ENCODE data around the gene HPCAL1. TPM values are rescaled to one million over a fixed set of nuclear protein-coding genes. Genes with fewer than 3 reads are reported as not detected.

Gene HPCAL1
- total RNA-seq, 2 experiments from 2014 or later = 109 to 114 TPM

- H3K27me3 Mint-ChIP-seq = no peaks in the 10 kb centered on the region
- H3K9me3 Mint-ChIP-seq (ENCODE audit: low read depth) = no peaks in the 10 kb centered on the region
- ChIA-PET POLR2A (no interaction called here), CTCF (interaction anchor here (0.6 to 10.3 kb wide), 5 partner anchors 9 to 141 kb away, joined by 3 to 88 read pairs (median 3); partner anchors contain the start of gene ODC1)
- DNase-seq = no peak
- ATAC-seq = no peak
- H3K4me1 Mint-ChIP-seq = peaks cover 57% of the 10 kb centered on the region
- peaks cover 7% of the 10 kb centered on the region for H3K36me3 Mint-ChIP-seq (ENCODE audit: low read depth)
- no peak overlapping the region for H3K27ac Mint-ChIP-seq
- H3K4me3 Mint-ChIP-seq = no peak overlapping the region
- intact Hi-C loops (cut with DNase I, micrococcal nuclease) = loop anchor here in 1 of 2 experiments (10.0 kb wide), 3 partner anchors 348 to 1472 kb away; partner anchors contain the start of genes KIDINS220 and NOL10
Measured at GRCh38 chr2:10306901-10307463, 4.3 kb downstream of the HPCAL1 start.

- Mint-ChIP-seq H3K27me3 (no peaks in the 10 kb centered on the region), H3K9me3 (ENCODE audit: low read depth) (no peaks in the 10 kb centered on the region), H3K27ac (no peak overlapping the region), H3K4me3 (peak overlapping the region; percentile 14), H3K4me1 (peaks cover 57% of the 10 kb centered on the region), H3K36me3 (ENCODE audit: low read depth) (peaks cover 7% of the 10 kb centered on the region)
- ChIA-PET POLR2A (interaction anchor here (1.1 kb wide), 1 partner anchor 101 kb away, joined by 3 read pairs; no protein-coding TSS in a partner anchor), CTCF (interaction anchor here (0.6 to 10.3 kb wide), 4 partner anchors 8 to 141 kb away, joined by 3 to 88 read pairs (median 5); partner anchors contain the start of gene ODC1)
- intact Hi-C loops (cut with DNase I, micrococcal nuclease) = loop anchor here in 1 of 2 experiments (10.0 kb wide), 3 partner anchors 347 to 1473 kb away; partner anchors contain the start of genes KIDINS220 and NOL10
- no peak for DNase-seq
- no peak for ATAC-seq
Measured at GRCh38 chr2:10307561-10308156, 5.0 kb downstream of the HPCAL1 start.

- Mint-ChIP-seq H3K4me3 (no peak overlapping the region), H3K4me1 (peaks cover 57% of the 10 kb centered on the region), H3K9me3 (ENCODE audit: low read depth) (no peaks in the 10 kb centered on the region), H3K27me3 (no peaks in the 10 kb centered on the region), H3K36me3 (ENCODE audit: low read depth) (peaks cover 3% of the 10 kb centered on the region), H3K27ac (no peak overlapping the region)
- no peak for ATAC-seq
- DNase-seq = no peak
- intact Hi-C loops (cut with DNase I, micrococcal nuclease) = loop anchor here in 1 of 2 experiments (10.0 kb wide), 3 partner anchors 346 to 1474 kb away; partner anchors contain the start of genes KIDINS220 and NOL10
- CTCF ChIA-PET = interaction anchor here (0.8 to 10.3 kb wide), 3 partner anchors 15 to 100 kb away, joined by 4 to 88 read pairs (median 7); no protein-coding TSS in a partner anchor
- POLR2A ChIA-PET = interaction anchor here (0.6 to 1.1 kb wide), 2 partner anchors 100 to 388 kb away, joined by 3 read pairs; no protein-coding TSS in a partner anchor
Measured at GRCh38 chr2:10308866-10309265, 6.2 kb downstream of the HPCAL1 start.

GRCh38 chr2:10309286-10309685 lies 6.6 kb downstream of the HPCAL1 start:
- peaks cover 3% of the 10 kb centered on the region for H3K36me3 Mint-ChIP-seq (ENCODE audit: low read depth)

GRCh38 chr2:10310309-10310888 lies 7.7 kb downstream of the HPCAL1 start:
- no peak overlapping the region for H3K27ac Mint-ChIP-seq
- intact Hi-C loops (cut with DNase I, micrococcal nuclease) = no loop called here
- POLR2A ChIA-PET = no interaction called here

More at GRCh38 chr2:10309286-10309685, 6.6 kb downstream of the HPCAL1 start:
- H3K4me1 Mint-ChIP-seq = peaks cover 60% of the 10 kb centered on the region
- no peak for ATAC-seq
- H3K9me3 Mint-ChIP-seq (ENCODE audit: low read depth) = no peaks in the 10 kb centered on the region
- H3K4me3 Mint-ChIP-seq = no peak overlapping the region
- no peak for DNase-seq
- POLR2A ChIA-PET = interaction anchor here (0.6 kb wide), 1 partner anchor 387 kb away, joined by 3 read pairs; no protein-coding TSS in a partner anchor
- H3K27ac Mint-ChIP-seq = no peak overlapping the region
- no peaks in the 10 kb centered on the region for H3K27me3 Mint-ChIP-seq
- CTCF ChIA-PET = interaction anchor here (0.8 to 10.3 kb wide), 2 partner anchors 15 to 20 kb away, joined by 4 to 88 read pairs; no protein-coding TSS in a partner anchor
- intact Hi-C loops (cut with DNase I, micrococcal nuclease) = loop anchor here in 1 of 2 experiments (10.0 kb wide), 3 partner anchors 346 to 1474 kb away; partner anchors contain the start of genes KIDINS220 and NOL10

GRCh38 chr2:10311736-10312135 lies 9.0 kb downstream of the HPCAL1 start:
- Mint-ChIP-seq H3K4me3 (no peak overlapping the region), H3K4me1 (peaks cover 61% of the 10 kb centered on the region), H3K9me3 (ENCODE audit: low read depth) (no peaks in the 10 kb centered on the region), H3K36me3 (ENCODE audit: low read depth) (no peaks in the 10 kb centered on the region), H3K27me3 (no peaks in the 10 kb centered on the region), H3K27ac (no peak overlapping the region)
- ChIA-PET POLR2A (no interaction called here), CTCF (no interaction called here)
- no peak for ATAC-seq
- intact Hi-C loops (cut with DNase I, micrococcal nuclease) = no loop called here
- DNase-seq = no peak

More at GRCh38 chr2:10310309-10310888, 7.7 kb downstream of the HPCAL1 start:
- Mint-ChIP-seq H3K27me3 (no peaks in the 10 kb centered on the region), H3K4me1 (peaks cover 61% of the 10 kb centered on the region), H3K9me3 (ENCODE audit: low read depth) (no peaks in the 10 kb centered on the region), H3K4me3 (no peak overlapping the region), H3K36me3 (ENCODE audit: low read depth) (no peaks in the 10 kb centered on the region)
- DNase-seq = no peak
- CTCF ChIA-PET = interaction anchor here (0.8 kb wide), 1 partner anchor 238 kb away, joined by 3 read pairs; no protein-coding TSS in a partner anchor
- no peak for ATAC-seq

GRCh38 chr2:10312437-10312957 lies 9.8 kb downstream of the HPCAL1 start:
- H3K4me1 Mint-ChIP-seq = peaks cover 58% of the 10 kb centered on the region

GRCh38 chr2:10316336-10316735 lies 13.6 kb downstream of the HPCAL1 start:
- intact Hi-C loops (cut with DNase I, micrococcal nuclease) = no loop called here

More at GRCh38 chr2:10312437-10312957, 9.8 kb downstream of the HPCAL1 start:
- Mint-ChIP-seq H3K27ac (no peak overlapping the region), H3K9me3 (ENCODE audit: low read depth) (no peaks in the 10 kb centered on the region), H3K4me3 (no peak overlapping the region), H3K36me3 (ENCODE audit: low read depth) (no peaks in the 10 kb centered on the region), H3K27me3 (no peaks in the 10 kb centered on the region)
- ATAC-seq = peak; percentile 15
- ChIA-PET CTCF (interaction anchor here (0.7 kb wide), 1 partner anchor 1954 kb away, joined by 3 read pairs; no protein-coding TSS in a partner anchor), POLR2A (no interaction called here)
- intact Hi-C loops (cut with DNase I, micrococcal nuclease) = no loop called here
- DNase-seq = no peak

GRCh38 chr2:10316860-10317259 lies 14.2 kb downstream of the HPCAL1 start:
- ATAC-seq (no peak), DNase-seq (no peak)
- no peaks in the 10 kb centered on the region for H3K27me3 Mint-ChIP-seq
- ChIA-PET CTCF (interaction anchor here (0.6 to 1.4 kb wide), 3 partner anchors 11 to 91 kb away, joined by 4 to 7 read pairs (median 6); no protein-coding TSS in a partner anchor), POLR2A (no interaction called here)
- no peak overlapping the region for H3K27ac Mint-ChIP-seq
- H3K9me3 Mint-ChIP-seq (ENCODE audit: low read depth) = no peaks in the 10 kb centered on the region
- peaks cover 53% of the 10 kb centered on the region for H3K4me1 Mint-ChIP-seq
- intact Hi-C loops (cut with DNase I, micrococcal nuclease) = no loop called here
- peaks cover 16% of the 10 kb centered on the region for H3K36me3 Mint-ChIP-seq (ENCODE audit: low read depth)
- no peak overlapping the region for H3K4me3 Mint-ChIP-seq

More at GRCh38 chr2:10316336-10316735, 13.6 kb downstream of the HPCAL1 start:
- Mint-ChIP-seq H3K27me3 (no peaks in the 10 kb centered on the region), H3K4me1 (peaks cover 49% of the 10 kb centered on the region), H3K36me3 (ENCODE audit: low read depth) (peaks cover 11% of the 10 kb centered on the region), H3K9me3 (ENCODE audit: low read depth) (no peaks in the 10 kb centered on the region), H3K27ac (peak overlapping the region; percentile 10), H3K4me3 (no peak overlapping the region)
- no peak for ATAC-seq
- no peak for DNase-seq
- POLR2A ChIA-PET = no interaction called here
- CTCF ChIA-PET = interaction anchor here (0.7 kb wide), 1 partner anchor 88 kb away, joined by 5 read pairs; no protein-coding TSS in a partner anchor

- intact Hi-C loops (cut with DNase I, micrococcal nuclease) = no loop called here
- Mint-ChIP-seq H3K27me3 (no peaks in the 10 kb centered on the region), H3K36me3 (ENCODE audit: low read depth) (peaks cover 22% of the 10 kb centered on the region), H3K4me1 (peaks cover 55% of the 10 kb centered on the region), H3K4me3 (no peak overlapping the region), H3K27ac (no peak overlapping the region), H3K9me3 (ENCODE audit: low read depth) (no peaks in the 10 kb centered on the region)
- ChIA-PET CTCF (interaction anchor here (0.9 to 1.4 kb wide), 3 partner anchors 10 to 91 kb away, joined by 3 to 7 read pairs (median 6); no protein-coding TSS in a partner anchor), POLR2A (interaction anchor here (0.5 kb wide), 1 partner anchor 57 kb away, joined by 3 read pairs; no protein-coding TSS in a partner anchor)
- ATAC-seq (no peak), DNase-seq (no peak)
Measured at GRCh38 chr2:10317646-10318045, 14.9 kb downstream of the HPCAL1 start.

GRCh38 chr2:10318345-10318744 lies 15.6 kb downstream of the HPCAL1 start:
- Mint-ChIP-seq H3K27me3 (no peaks in the 10 kb centered on the region), H3K9me3 (ENCODE audit: low read depth) (no peaks in the 10 kb centered on the region), H3K4me3 (no peak overlapping the region), H3K27ac (no peak overlapping the region), H3K4me1 (peaks cover 58% of the 10 kb centered on the region), H3K36me3 (ENCODE audit: low read depth) (peaks cover 26% of the 10 kb centered on the region)
- CTCF ChIA-PET = interaction anchor here (0.9 to 1.4 kb wide), 2 partner anchors 29 to 90 kb away, joined by 3 to 7 read pairs; no protein-coding TSS in a partner anchor
- ATAC-seq (no peak), DNase-seq (no peak)
- POLR2A ChIA-PET = no interaction called here
- intact Hi-C loops (cut with DNase I, micrococcal nuclease) = no loop called here
